Left lung (tissue), 14 donors: ENCODE results near the gene DLAT. TPM values are rescaled to one million over a fixed set of nuclear protein-coding genes. Genes with fewer than 3 reads are reported as not detected.

ENCODE experiments used
- ATAC-seq: fragments of 200-7000 bp; cut with Tn5 transposase; one replicate; pipeline ENCODE4 v1.9.1; 2020; ENCODE audit warnings: moderate library complexity
- DNase-seq, 4 donors: peaks; one replicate each; pipeline ENCODE4 v3.0.0-alpha.2; 2013 to 2020
- H3K27ac ChIP-seq, 2 donors: fragments of 200-600 bp; sonication (generic) in 1 of 2; one replicate each; pipeline versions ENCODE4 v1.5.0 to v1.8.0; 2020 to 2021
- H3K27me3 ChIP-seq, 2 donors: fragments of 200-600 bp; sonication (generic) in 1 of 2; one replicate each; pipeline versions ENCODE4 v1.5.0 to v1.8.0; 2020 to 2021
- H3K36me3 ChIP-seq, 2 donors: fragments of 200-600 bp; sonication (generic) in 1 of 2; one replicate each; pipeline versions ENCODE4 v1.5.0 to v1.8.0; 2020 to 2021
- H3K4me1 ChIP-seq, 2 donors: fragments of 200-600 bp; one replicate each; pipeline ENCODE4 v1.8.0; 2021
- H3K4me3 ChIP-seq, 2 donors: fragments of 200-600 bp; sonication (generic) in 1 of 2; one replicate each; pipeline versions ENCODE4 v1.5.0 to v1.8.0; 2020 to 2021; ENCODE audit warnings: mild to moderate bottlenecking in 1 of 2
- H3K9me3 ChIP-seq, 2 donors: fragments of 200-600 bp; sonication (generic) in 1 of 2; one replicate each; pipeline versions ENCODE4 v1.5.0 to v1.8.0; 2020 to 2021
- CTCF ChIP-seq, 2 donors: fragments of 200-600 bp; sonication (generic) in 1 of 2; IDR thresholded peaks; one replicate each; pipeline versions ENCODE4 v1.5.0 to v1.8.0; 2021; ENCODE audit warnings: antibody characterized with exemption in 2 of 2
- intact Hi-C, 2 donors: fragments of 100-400 bp; cut with DNase I; formaldehyde crosslinking; loops; one replicate each; pipeline versions ENCODE4 v1.11.2 to v1.14.2; 2022
- long read RNA-seq, 12 donors: library from polyadenylated mRNA in 2 of 12; unstranded in 2 of 12; transcript quantifications; one replicate each; pipeline ENCODE4 v2.0.0 and lab custom pipeline, GENCODE V29; 2019 to 2026
- polyA plus RNA-seq, 6 donors: library from polyadenylated mRNA; unstranded; fragments of 120-200 nt; gene quantifications; one replicate each; pipeline ENCODE4 v1.2.1, GENCODE V29; 2013; ENCODE audit not compliant: insufficient read length in 6 of 6
- total RNA-seq, 2 donors: library from RNA; stranded (reverse); fragmentation: NEBNext Ultra II Directional; extraction: Animal tissue kit (Norgen Biotek cat#: 25700); gene quantifications; one replicate each; pipeline ENCODE4 v1.2.1, GENCODE V29; 2021
- donor health status: DM: no; HTN: yes; CAD: no.
- donor health status: DM: no; HTN: no; CAD: no.

DLAT gene
- total RNA-seq: 10 to 100 TPM; 32.5 to 40.1 TPM
- polyA plus RNA-seq: 10 to 100 TPM; 29.8 to 36.1 (median 33.8) TPM
- long read RNA-seq, donor 1, full-length matches to known transcripts: 2 of 8 reads
- long read RNA-seq, donor 1, partial matches to known transcripts: 6 of 8 reads
- long read RNA-seq, donor 1, other reads (novel, unspliced or antisense): 0 of 8 reads
- long read RNA-seq, donor 2, full-length matches to known transcripts: 2 of 2 reads
- long read RNA-seq, donor 2, partial matches to known transcripts: 0 of 2 reads
- long read RNA-seq, donor 2, other reads (novel, unspliced or antisense): 0 of 2 reads
- long read RNA-seq, donor 3, full-length matches to known transcripts: 8 of 8 reads
- long read RNA-seq, donor 3, partial matches to known transcripts: 0 of 8 reads
- long read RNA-seq, donor 3, other reads (novel, unspliced or antisense): 0 of 8 reads
- long read RNA-seq, donor 4, full-length matches to known transcripts: 2 of 2 reads
- long read RNA-seq, donor 4, partial matches to known transcripts: 0 of 2 reads
- long read RNA-seq, donor 4, other reads (novel, unspliced or antisense): 0 of 2 reads
- long read RNA-seq, donor 5, full-length matches to known transcripts: 4 of 9 reads
- long read RNA-seq, donor 5, partial matches to known transcripts: 5 of 9 reads
- long read RNA-seq, donor 5, other reads (novel, unspliced or antisense): 0 of 9 reads
- long read RNA-seq, donor 6, full-length matches to known transcripts: 5 of 5 reads
- long read RNA-seq, donor 6, partial matches to known transcripts: 0 of 5 reads
- long read RNA-seq, donor 6, other reads (novel, unspliced or antisense): 0 of 5 reads
- long read RNA-seq, donor 7, full-length matches to known transcripts: 5 of 5 reads
- long read RNA-seq, donor 7, partial matches to known transcripts: 0 of 5 reads
- long read RNA-seq, donor 7, other reads (novel, unspliced or antisense): 0 of 5 reads
- long read RNA-seq, donor 8, full-length matches to known transcripts: 9 of 9 reads
- long read RNA-seq, donor 8, partial matches to known transcripts: 0 of 9 reads
- long read RNA-seq, donor 8, other reads (novel, unspliced or antisense): 0 of 9 reads
- long read RNA-seq, donor 9: 0 reads
- long read RNA-seq, donor 10, full-length matches to known transcripts: 1 of 1 reads
- long read RNA-seq, donor 10, partial matches to known transcripts: 0 of 1 reads
- long read RNA-seq, donor 10, other reads (novel, unspliced or antisense): 0 of 1 reads
- long read RNA-seq, donor 11, full-length matches to known transcripts: 9 of 19 reads
- long read RNA-seq, donor 11, partial matches to known transcripts: 10 of 19 reads
- long read RNA-seq, donor 11, other reads (novel, unspliced or antisense): 0 of 19 reads
- long read RNA-seq, donor 12, full-length matches to known transcripts: 6 of 6 reads
- long read RNA-seq, donor 12, partial matches to known transcripts: 0 of 6 reads
- long read RNA-seq, donor 12, other reads (novel, unspliced or antisense): 0 of 6 reads

GRCh38 chr11:112024773-112025678 lies at the start of gene DLAT:
TSS of gene DLAT (plus strand) at chr11:112025408. CDS start at chr11:112025473, 65 bp downstream.
- peak; percentile 81 to 94 (median 88) for DNase-seq
- H3K27me3 ChIP-seq: no peaks in the 10 kb centered on the region
- H3K4me1 ChIP-seq: peaks cover 0 to 16% of the 10 kb centered on the region in 2 donors
- no peak for TF ChIP-seq CTCF (IDR thresholded peaks at IDR 0.05)
- peaks cover 0 to 19% of the 10 kb centered on the region in 2 donors for H3K36me3 ChIP-seq
- intact Hi-C loops: no loop called here
- H3K27ac ChIP-seq: peak within 1 kb of the TSS; percentile 89 to 90
- ATAC-seq: peak; percentile 94
- no peaks in the 10 kb centered on the region for H3K9me3 ChIP-seq
- H3K4me3 ChIP-seq: peak within 1 kb of the TSS; percentile 64 to 69

- Histone ChIP-seq H3K27me3 (peaks cover 0 to 24% of the 10 kb centered on the region in 2 donors), H3K9me3 (no peaks in the 10 kb centered on the region), H3K36me3 (no peaks in the 10 kb centered on the region), H3K4me3 (no peak overlapping the region), H3K27ac (peak overlapping the region in 1 of 2 donors; percentile 38), H3K4me1 (peaks cover 0 to 22% of the 10 kb centered on the region in 2 donors)
- DNase-seq (no peak), ATAC-seq (no peak)
- no peak for TF ChIP-seq CTCF (IDR thresholded peaks at IDR 0.05)
- intact Hi-C loops: loop anchor here in 1 of 2 donors (5.0 kb wide), 1 partner anchor 39 kb away; the partner anchor contains the start of gene DIXDC1
Measured at GRCh38 chr11:111976119-111976766, 49.0 kb upstream of the DLAT start.

- H3K4me3 ChIP-seq: peak overlapping the region; percentile 48 to 52
- no peaks in the 10 kb centered on the region for H3K36me3 ChIP-seq
- ATAC-seq (peak; percentile 45), DNase-seq (no peak)
- no peak for TF ChIP-seq CTCF (IDR thresholded peaks at IDR 0.05)
- H3K27ac ChIP-seq: peak overlapping the region; percentile 38 to 73
- intact Hi-C loops: loop anchor here in 1 of 2 donors (5.0 kb wide), 1 partner anchor 39 kb away; the partner anchor contains the start of gene DIXDC1
- peaks cover 0 to 24% of the 10 kb centered on the region in 2 donors for H3K27me3 ChIP-seq
- no peaks in the 10 kb centered on the region for H3K9me3 ChIP-seq
- peaks cover 0 to 22% of the 10 kb centered on the region in 2 donors for H3K4me1 ChIP-seq
Measured at GRCh38 chr11:111976767-111977145, 48.5 kb upstream of the DLAT start.
